Measurements from ENCODE around the gene ZNF569. TPM values are rescaled to one million over a fixed set of nuclear protein-coding genes. Genes with fewer than 3 reads are reported as not detected.
"Not testable (repeated sequence)": the region's sequence is repeated elsewhere in the genome, so short reads cannot be mapped to it uniquely, and the experiment has no call there.

ZNF569 gene
- total and polyA plus RNA-seq, 2 of the 8 experiments (the other 6 are each of a cell fraction or from before 2014, with no cell fraction given) = 2.4 to 10.5 TPM

DNA sequence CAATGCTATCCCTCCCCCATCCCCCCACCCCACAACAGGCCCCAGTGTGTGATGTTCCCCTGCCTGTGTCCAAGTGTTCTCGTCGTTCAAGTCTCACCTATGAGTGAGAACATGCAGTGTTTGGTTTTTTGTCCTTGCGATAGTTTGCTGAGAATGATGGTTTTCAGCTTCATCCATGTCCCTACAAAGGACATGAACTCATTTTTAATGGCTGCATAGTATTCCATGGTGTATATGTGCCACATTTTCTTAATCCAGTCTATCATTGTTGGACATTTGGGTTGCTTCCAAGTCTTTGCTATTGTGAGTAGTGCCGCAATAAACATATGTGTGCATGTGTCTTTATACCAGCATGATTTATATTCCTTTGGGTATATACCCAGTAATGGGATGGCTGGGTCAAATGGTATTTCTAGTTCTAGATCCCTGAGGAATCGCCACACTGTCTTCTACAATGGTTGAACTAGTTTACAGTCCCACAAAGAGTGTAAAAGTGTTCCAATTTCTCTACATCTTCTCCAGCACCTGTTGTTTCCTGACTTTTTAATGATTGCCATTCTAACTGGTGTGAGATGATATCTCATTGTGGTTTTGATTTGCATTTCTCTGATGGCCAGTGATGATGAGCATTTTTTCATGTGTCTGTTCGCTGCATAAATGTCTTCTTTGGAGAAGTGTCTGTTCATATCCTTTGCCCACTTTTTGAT lies 61.0 kb downstream of the ZNF569 start:
- H3K79me1 ChIP-seq (ENCODE audit: low read depth, low read length); DNase-seq (ENCODE audit: low read depth in 1 of 2, low spot score in 2 of 2); H3K23me2 ChIP-seq (ENCODE audit: low read depth, low read length); POLR2A ChIA-PET (ENCODE audit: partially characterized antibody); H3K14ac ChIP-seq (ENCODE audit: insufficient read length); H2AFZ ChIP-seq (ENCODE audit: low read length); H4K8ac ChIP-seq (ENCODE audit: extremely low read depth, insufficient read depth, low read length); H3K9ac ChIP-seq (replicated peaks in 1 of 4; ENCODE audit: extremely low read depth in 1 of 4, low read depth in 3 of 4, low read length in 3 of 4); H4K20me1 ChIP-seq (replicated peaks in 1 of 2; ENCODE audit: control insufficient read depth in 1 of 2, insufficient read depth in 2 of 2, low read length in 2 of 2); H4K5ac ChIP-seq (ENCODE audit: insufficient read length, low read depth, low read length); H3K23ac ChIP-seq (ENCODE audit: insufficient read length); FAIRE-seq; H3K18ac ChIP-seq (ENCODE audit: extremely low read depth, low read length); H2BK5ac ChIP-seq (ENCODE audit: low read depth, low read length); H4K91ac ChIP-seq (replicated peaks; ENCODE audit: insufficient read length, low read length); H3K4ac ChIP-seq (replicated peaks; ENCODE audit: insufficient read length, low read depth, low read length); H3K56ac ChIP-seq (replicated peaks; ENCODE audit: insufficient read length, low read depth, low read length); H3K79me2 ChIP-seq (ENCODE audit: control insufficient read depth in 1 of 2, insufficient read depth in 2 of 2, low read length in 2 of 2); H3K4me2 ChIP-seq (ENCODE audit: insufficient read depth in 1 of 2, low read depth in 2 of 2, low read length in 2 of 2); H3K4me1 ChIP-seq (replicated peaks in 1 of 4; ENCODE audit: control insufficient read depth in 3 of 4, insufficient read depth in 4 of 4, low read length in 3 of 4); H3K36me3 ChIP-seq (ENCODE audit: control insufficient read depth in 2 of 4, insufficient read depth in 4 of 4, low read length in 3 of 4); H2BK20ac ChIP-seq (ENCODE audit: low read length); H2AK5ac ChIP-seq (ENCODE audit: low read depth, low read length); H2BK15ac ChIP-seq (ENCODE audit: low read length); H3K4me3 ChIP-seq (ENCODE audit: extremely low read depth in 1 of 4, insufficient read depth in 2 of 4, low read depth in 3 of 4, low read length in 4 of 4); H2BK12ac ChIP-seq (ENCODE audit: low read depth, low read length); H3K27me3 ChIP-seq (replicated peaks in 1 of 4; ENCODE audit: control insufficient read depth in 3 of 4, extremely low read depth in 1 of 4, insufficient read depth in 3 of 4, low read length in 3 of 4); H3K27ac ChIP-seq (ENCODE audit: low read depth, low read length); H2BK120ac ChIP-seq (replicated peaks; ENCODE audit: low read depth, low read length); CTCF ChIA-PET (ENCODE audit: partially characterized antibody): not testable (repeated sequence)
- H3K9me3 ChIP-seq (ENCODE audit: insufficient read depth in 2 of 2, low read depth in 1 of 2, low read length in 1 of 2) = peaks cover 53 to 56% of the 10 kb centered on the region in 2 experiments
- 83% methylated on average over 6 of the region's 6 CpGs; no CpG with 5 or more reads in 1 of the 2 experiments for WGBS, 2 experiments (ENCODE audit: extremely low coverage in 1 of 2, insufficient coverage in 1 of 2, insufficient read length in 1 of 2, insufficient replicate concordance in 2 of 2, low coverage in 1 of 2, low lambda C conversion rate in 2 of 2, missing lambda C conversion rate in 1 of 2)

Data from H1 (cell line).